Breast epithelium (tissue), 3 donors: ENCODE measurements around the gene ARSK.

Experiments
- CTCF ChIP-seq, 3 donors: fragments of 450-650 bp; IDR thresholded peaks; one replicate each; pipeline ENCODE4 v1.5.1; 2016 to 2017; ENCODE audit warnings: antibody characterized with exemption in 3 of 3, mild to moderate bottlenecking in 3 of 3, moderate library complexity in 3 of 3
- POLR2A ChIP-seq: fragments of 450-650 bp; IDR thresholded peaks from one replicate; pipeline ENCODE4 v1.6.1; 2016; ENCODE audit warnings: antibody characterized with exemption, mild to moderate bottlenecking, moderate library complexity

- TF ChIP-seq CTCF (IDR thresholded peaks at IDR 0.05): no peak
- TF ChIP-seq POLR2A: no peak
Measured at GRCh38 chr5:95526871-95527270, 28.0 kb upstream of the ARSK start.
